DMS79 (cell line): ENCODE data around the gene ENO4.

Experiments used
- DNase-seq: peaks from one replicate; lab custom pipeline; 2025; lab: John Stamatoyannopoulos, UW

ENO4 gene

GRCh38 chr10:116849248-116850057 is at the start of gene ENO4:
TSS of gene ENO4 (plus strand) at chr10:116849499. CDS start at chr10:116849567, 68 bp downstream.
- peak; percentile 67 for DNase-seq

GRCh38 chr10:116800286-116800929 is 48.9 kb upstream of the ENO4 start:
- DNase-seq, result no peak

- no peak for DNase-seq
Measured at GRCh38 chr10:116801658-116802057, 47.6 kb upstream of the ENO4 start.

GRCh38 chr10:116802474-116802873 is 46.8 kb upstream of the ENO4 start:
- no peak for DNase-seq

- no peak for DNase-seq
Measured at GRCh38 chr10:116802876-116803275, 46.4 kb upstream of the ENO4 start.

- no peak for DNase-seq
Measured at GRCh38 chr10:116803451-116804249, 45.6 kb upstream of the ENO4 start.

GRCh38 chr10:116808706-116809105 is 40.6 kb upstream of the ENO4 start:
- DNase-seq, result no peak

GRCh38 chr10:116809483-116810119 is 39.7 kb upstream of the ENO4 start:
- DNase-seq, result no peak

- DNase-seq, result no peak
Measured at GRCh38 chr10:116810120-116810500, 39.2 kb upstream of the ENO4 start.

GRCh38 chr10:116810895-116811294 is 38.4 kb upstream of the ENO4 start:
- DNase-seq, result no peak

- DNase-seq, result no peak
Measured at GRCh38 chr10:116811691-116812090, 37.6 kb upstream of the ENO4 start.

GRCh38 chr10:116815641-116816415 is 33.5 kb upstream of the ENO4 start:
- no peak for DNase-seq

- no peak for DNase-seq
Measured at GRCh38 chr10:116817178-116817577, 32.1 kb upstream of the ENO4 start.

GRCh38 chr10:116817780-116818343 is 31.4 kb upstream of the ENO4 start:
- no peak for DNase-seq

- no peak for DNase-seq
Measured at GRCh38 chr10:116819999-116820677, 29.2 kb upstream of the ENO4 start.

GRCh38 chr10:116825901-116826300 is 23.4 kb upstream of the ENO4 start:
- no peak for DNase-seq

GRCh38 chr10:116826803-116827202 is 22.5 kb upstream of the ENO4 start:
- no peak for DNase-seq

GRCh38 chr10:116827214-116827671 is 22.1 kb upstream of the ENO4 start:
- no peak for DNase-seq

- DNase-seq, result no peak
Measured at GRCh38 chr10:116828116-116828515, 21.2 kb upstream of the ENO4 start.

GRCh38 chr10:116829711-116830110 is 19.6 kb upstream of the ENO4 start:
- no peak for DNase-seq
